Head of caudate nucleus (tissue), 42 donors: ENCODE data around the gene CPED1.
"Not testable (repeated sequence)": the region's sequence is repeated elsewhere in the genome, so short reads cannot be mapped to it uniquely, and the experiment has no call there.

Experiments
- DNase-seq, 42 donors: peaks; one replicate each; pipeline versions ENCODE4 v3.0.0 to v3.0.0-alpha.2; 2020 to 2021; ENCODE audit warnings: mixed read lengths in 7 of 42
- intact Hi-C: fragments of 100-400 bp; cut with DNase I; formaldehyde crosslinking; loops from one replicate; pipeline ENCODE4 v1.15.0; 2022

Gene CPED1

DNA sequence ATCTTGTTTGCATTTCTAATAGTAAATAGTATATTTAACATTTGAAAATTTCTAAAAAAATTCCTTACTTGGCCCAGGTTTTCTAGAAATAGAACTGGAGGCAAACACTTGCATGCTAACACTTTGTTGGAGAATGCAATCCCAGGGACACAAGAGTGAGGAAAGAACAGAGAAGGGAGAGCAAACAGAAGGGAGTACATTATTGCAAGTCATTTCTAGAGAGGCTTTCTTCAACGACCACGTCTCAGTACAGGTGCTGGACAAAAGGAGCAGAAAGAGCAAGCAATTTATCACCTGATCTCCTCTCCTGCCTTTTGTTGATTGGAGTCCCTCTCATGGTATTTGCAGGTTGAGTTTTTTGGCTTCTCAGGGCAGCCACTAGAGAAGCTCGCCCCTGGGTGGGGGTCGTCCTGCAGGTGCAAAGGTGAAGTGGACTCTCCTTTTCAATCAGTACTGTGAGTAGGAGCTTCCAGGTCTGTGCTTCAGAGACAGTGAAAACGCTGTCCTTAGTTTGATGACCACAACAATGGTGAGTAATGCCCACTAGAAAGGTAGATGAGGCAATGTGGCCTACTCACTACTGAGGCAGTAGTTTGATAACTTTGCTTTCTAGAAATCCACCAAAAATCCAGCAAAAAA, 5.2 kb downstream of the CPED1 start:
- intact Hi-C loops, result no loop called here
- DNase-seq, result no peak

DNA sequence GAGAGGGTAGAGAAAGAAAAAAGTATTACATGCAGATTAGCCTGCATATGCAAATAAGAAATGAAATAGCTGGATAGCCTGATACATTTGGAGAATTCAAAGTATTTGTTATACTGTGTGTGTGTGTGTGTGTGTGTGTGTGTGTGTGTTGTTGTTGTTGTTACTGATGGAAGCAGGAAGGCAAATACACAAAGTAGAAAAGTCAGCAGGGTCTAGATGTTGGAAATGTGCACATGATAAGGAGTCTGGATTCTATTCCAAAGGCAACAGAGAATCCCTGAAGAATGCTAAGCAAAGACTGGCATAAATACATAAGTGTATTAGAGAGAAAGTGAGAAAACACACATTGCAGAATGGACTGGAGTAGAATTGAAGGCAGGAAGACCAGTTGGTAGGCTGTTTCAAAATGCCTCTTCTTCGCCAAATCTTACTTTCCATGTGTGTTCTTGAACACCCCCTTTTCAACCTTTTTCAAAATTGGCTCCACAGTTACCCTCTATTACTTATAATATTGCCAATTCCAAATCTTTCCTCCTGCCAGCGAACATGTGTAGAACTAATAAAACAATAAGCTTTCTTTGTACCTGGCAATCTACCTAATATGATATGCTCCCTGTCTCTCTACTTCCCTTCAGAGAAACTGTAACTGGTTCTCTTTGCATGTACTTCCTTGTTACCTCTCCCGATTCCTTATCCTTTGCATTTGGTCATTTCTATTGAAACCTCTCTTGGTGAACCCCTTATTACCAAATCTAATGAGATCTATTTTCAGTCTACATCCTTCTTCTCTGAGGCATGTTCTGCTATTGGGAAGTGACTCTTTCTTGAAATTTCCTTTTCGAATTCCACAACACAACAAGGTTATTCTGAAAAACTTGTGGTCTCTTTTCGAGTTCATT, 6.2 kb downstream of the CPED1 start:
- intact Hi-C loops, result no loop called here
- no peak for DNase-seq

DNA sequence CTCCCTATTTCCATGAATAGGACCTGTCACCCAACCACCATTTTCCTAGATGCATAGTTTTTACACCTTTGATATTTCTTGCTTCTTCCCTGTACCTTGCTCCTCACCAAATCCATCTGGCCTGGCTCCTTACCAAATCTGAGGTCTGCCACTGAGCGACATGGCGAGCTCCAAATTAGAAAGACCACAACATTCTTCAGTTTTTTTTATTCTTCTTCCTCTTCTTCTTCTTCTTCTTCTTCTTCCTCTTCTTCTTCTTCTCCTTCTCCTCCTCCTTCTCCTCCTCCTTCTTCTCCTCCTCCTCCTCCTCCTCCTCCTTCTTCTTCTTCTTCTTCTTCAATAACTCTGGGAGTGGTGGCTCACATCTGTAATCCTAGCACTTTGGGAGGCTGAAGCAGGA, 7.1 kb downstream of the CPED1 start:
- intact Hi-C loops, result no loop called here
- DNase-seq, result peak in 1 of 42 donors; percentile 10

DNA sequence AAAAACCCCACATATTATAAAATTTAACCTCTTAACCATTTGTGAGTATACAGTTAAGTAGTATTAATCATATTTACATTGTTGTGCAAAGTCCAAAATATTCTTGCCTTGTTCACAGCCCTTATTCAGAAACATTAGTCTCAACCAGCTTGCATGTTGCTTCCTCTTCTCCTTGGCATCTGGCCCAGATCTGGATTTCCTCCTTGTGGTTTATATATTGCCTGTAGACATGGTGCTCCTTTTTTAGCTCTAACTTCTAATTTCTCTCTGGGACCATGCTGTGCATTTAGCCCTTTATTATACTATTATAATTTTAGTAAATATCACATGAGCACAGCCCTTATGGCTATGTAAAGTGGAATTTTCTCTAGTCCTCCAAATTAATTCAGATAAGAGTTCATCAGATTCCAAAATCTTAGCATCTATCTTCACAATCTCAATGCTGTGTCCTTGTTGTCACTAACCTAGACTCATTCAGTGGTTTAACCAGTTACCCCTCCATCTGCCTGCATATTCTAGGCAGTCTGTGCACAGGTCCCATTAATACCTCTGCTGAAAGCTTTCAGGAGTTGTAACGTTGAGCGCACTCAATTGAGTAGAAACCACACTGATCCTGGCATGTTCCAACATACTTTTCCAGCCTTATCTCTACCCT, 7.9 kb downstream of the CPED1 start:
- intact Hi-C loops, result no loop called here
- peak in 25 of 42 donors; percentile 13 to 65 (median 39) for DNase-seq

DNA sequence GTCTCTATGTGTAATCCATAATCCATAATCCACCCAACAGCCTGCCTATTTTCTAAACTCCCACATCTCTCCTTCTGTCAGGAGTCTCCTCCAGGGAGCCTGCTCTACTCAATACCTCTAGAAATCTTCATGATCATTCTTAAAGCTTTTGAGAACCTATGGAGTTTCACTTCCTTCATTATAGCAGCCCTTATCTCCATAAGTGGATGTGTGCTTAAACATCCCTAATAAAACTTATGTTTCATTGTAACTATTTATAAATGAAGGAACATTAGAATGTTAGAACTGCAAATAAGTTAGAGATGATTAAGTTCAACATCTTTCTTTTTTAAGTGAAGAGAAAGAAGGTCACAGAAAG, 8.5 kb downstream of the CPED1 start:
- no peak for DNase-seq
- intact Hi-C loops, result no loop called here

DNA sequence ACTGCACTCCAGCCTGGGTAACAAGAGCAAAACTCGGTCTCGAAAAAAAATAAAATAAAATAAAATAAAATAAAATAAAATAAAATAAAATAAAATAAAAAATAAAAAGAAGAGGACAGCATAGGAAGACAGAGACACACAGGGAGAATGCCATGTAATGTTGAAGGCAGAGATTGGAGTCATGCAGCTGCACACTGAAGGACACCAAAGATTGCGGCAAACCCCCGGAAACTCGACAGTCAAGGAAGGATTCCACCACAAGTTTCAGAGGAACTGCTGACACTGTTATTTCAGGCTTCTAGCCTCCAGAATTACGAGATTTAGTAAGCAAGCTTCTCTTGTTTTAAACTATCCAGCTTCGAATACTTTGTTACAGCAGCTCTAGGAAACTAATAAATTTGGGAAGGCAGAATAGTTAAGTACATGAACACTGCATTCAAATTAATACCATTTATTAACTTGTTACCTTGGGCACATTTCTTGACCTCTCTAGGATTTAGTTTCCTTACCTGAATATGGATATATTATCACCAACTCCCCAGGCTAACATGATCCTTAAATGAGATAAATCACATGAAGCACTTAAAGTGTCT, 9.5 kb downstream of the CPED1 start:
- intact Hi-C loops, result no loop called here
- DNase-seq, result peak in 24 of 42 donors; percentile 11 to 48 (median 30)

DNA sequence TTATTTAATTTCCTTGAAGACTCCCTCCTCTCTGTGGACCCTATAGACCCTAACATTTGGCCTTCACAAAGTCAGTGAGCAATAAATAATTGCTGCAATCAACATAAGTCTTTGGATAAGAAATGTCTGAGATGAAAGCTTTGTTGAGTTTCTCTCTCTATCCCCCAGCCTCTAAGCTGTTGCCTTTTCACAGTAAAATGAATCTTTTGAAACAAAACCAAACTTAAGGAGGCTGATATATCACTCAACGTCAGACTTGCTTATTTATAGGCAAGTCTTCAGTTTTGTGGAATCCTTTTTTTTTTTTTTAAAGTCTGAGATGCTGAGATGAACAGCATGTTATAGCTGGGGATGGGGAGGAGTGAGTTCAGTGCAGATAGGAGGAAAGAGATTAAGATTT, 10.0 kb downstream of the CPED1 start:
- intact Hi-C loops, result no loop called here
- no peak for DNase-seq

DNA sequence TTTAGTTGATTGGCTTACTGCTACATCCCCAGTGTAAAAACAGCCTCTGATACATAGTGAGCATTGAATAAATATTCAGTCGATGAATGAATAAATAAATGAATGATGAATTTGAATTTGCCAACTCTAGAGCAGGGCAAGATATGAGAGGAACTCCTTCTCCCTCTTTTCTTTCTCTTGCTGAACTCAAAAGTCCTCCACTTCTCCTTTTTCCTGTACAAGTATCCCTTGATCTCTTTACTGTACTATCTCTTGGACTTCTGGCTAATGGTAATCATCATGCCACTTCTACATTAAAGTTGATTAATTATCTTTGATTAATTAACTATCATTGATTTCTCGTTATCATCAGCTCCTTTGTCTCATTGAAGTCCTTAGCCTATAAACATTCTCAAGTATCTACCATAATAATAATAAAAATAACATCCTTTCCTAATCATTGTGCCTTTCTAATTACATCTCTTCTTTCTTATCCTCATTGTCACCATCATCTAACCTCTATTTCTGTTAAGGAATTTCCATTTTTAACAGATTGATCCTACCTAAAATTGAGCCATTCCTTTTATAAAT, 10.6 kb downstream of the CPED1 start:
- intact Hi-C loops, result no loop called here

DNA sequence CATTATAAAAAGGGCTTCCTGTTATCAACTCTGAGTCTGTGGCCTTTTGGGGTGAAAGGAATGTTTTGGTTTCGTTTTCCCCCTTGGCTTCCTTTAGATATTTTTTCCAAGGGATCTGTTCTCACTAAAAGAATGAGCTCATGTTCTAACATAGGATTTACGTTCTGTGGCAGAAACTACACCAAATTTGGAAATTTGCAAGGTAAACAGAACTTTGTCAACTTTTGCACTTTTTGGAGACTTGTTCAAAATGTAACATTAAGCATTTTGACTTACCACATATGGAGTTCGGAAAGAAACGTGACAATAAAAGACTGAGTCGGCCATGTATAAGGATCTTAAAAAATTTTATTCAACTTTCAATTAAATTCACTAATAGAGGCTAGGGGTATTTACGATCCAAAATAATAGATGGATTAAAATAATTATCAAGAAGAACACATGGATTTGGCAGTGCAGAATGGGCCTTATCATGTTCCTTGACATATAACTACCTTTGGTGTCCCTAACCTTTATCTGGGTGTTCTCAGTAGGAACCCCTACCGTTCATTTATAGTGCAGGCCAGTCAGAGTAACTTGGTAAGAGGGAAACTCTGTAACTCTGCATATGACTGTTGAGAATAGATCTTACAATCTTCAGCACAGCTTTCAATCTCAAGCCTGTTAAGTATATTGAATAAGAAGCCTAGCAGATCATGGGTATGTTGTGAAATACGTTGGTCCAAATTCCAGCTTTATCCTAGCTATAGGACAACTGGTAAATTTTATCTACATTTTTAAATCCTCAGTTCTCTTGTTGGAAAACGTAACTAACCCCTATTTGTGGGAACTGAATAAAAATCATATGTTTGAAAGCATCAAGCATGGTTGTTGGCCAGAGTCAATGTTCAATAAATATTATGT, 11.8 kb downstream of the CPED1 start:
- intact Hi-C loops, result no loop called here
- DNase-seq, result no peak

More for the DNA sequence above, 10.6 kb downstream of the CPED1 start:
- no peak for DNase-seq

DNA sequence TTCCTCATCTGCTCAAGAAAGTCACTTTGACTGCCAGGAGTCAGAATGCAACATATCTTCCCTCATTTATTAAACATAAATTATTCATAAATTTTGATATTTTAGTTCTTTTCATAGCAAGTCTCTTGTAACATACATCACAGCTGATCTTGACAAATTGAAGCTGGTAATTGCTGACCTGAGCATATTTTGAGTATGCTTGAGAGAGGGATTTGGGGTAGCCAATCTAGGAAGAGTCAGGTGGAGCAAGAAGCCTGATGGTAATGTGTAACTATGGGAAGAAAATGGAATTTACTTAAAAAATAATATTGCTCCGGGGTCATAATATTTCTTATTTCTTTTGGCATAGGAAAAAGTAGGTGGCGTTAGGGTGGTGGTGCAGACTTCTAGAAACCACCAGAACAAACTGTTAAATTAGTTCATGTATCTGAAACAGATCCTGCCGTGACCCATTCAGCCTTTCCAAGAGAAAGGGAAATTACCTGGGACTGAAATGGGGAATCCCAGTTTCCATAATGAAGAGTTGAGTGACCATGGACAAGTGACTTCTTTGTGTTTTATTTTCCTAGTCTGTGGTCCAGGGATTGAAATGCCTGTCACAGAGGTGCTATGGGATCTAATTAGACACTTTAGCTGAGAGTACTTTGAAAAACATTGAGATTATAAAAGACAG, 12.9 kb downstream of the CPED1 start:
- no peak for DNase-seq
- intact Hi-C loops, result no loop called here

DNA sequence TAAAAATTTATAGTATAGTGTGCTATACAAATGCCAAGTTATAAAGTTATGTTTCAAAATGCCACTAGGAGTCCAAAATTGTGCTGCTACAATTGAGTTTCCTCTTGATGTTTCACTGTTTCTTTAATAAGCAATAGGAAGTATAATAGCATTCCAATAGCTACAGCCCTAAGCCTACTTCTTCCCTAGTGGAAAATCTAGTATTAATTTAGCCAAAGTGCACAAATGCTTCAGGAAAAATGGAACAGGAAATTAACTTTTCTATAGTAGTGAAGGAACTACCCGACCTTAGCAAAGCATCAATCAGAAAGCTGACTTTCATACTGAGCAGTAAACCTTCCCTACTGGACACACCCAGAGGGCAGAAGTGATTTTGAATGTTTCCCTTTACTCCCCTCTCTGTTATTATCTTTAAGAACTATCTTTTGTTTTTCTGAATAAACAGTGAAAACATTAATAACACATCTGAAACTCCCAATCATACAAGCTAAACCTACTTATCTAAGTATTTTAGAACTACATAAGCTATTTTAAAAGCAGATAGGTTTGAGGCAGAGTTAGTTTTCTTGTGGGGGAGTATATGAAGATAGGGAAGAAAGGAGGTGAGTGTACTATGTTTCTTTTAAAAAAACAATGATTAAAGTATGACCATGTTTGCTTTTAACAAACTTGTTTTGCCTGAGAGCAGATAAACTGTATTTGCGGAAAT, 13.7 kb downstream of the CPED1 start:
- DNase-seq, result no peak
- intact Hi-C loops, result no loop called here

DNA sequence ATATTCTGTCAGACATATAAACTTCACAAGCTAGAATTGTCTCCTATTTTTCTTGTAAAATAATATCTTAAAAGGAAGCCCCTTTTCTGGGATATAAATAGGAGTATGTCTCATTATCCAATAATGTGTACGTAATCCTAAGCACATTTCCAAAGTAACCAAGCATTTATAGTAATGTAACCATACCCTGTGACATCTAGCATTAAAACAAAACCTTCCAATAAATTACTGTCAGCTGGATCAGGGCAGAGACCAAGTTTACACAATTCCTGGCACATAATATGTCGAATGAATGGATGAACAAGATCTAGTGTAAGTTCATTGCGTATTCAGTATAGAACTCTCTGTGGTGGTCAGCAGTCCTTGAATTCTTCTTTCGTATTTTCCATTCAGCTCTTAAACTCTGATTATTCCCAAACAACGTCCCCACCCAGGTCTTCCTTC, 14.3 kb downstream of the CPED1 start:
- intact Hi-C loops, result no loop called here
- DNase-seq, result no peak

DNA sequence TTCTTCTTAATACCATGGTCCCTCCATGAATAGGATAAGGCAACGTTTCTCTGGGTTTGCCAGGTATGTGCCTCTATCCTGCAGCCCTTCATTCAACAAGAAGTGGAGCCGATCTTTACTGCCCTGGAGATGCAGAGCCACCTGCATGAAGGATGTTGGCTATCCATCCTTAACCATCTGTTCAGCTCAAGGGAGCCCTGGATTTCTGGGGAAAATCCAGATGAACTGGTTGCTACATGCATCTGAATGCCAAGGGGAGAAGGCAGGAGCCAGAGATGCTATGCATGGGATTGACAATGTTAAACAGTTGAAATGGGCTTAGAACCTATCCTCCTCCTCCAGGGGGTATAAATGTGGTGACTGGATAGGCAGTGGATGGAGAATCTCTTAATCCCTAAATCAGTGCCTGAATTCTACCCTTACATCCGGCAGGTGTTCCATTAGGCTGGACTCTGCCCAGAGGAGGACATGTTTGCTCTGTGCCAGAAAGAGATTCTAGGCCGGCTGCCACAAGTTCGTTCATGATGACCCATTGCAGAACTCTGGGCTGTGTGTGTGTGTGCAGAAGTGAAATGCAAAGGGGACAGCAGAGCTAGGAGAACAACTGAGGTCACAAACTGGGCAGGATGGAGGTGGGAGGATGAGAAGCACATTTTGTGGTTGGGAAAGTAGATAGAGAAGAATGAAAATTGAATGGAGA, 15.6 kb downstream of the CPED1 start:
- intact Hi-C loops, result no loop called here

DNA sequence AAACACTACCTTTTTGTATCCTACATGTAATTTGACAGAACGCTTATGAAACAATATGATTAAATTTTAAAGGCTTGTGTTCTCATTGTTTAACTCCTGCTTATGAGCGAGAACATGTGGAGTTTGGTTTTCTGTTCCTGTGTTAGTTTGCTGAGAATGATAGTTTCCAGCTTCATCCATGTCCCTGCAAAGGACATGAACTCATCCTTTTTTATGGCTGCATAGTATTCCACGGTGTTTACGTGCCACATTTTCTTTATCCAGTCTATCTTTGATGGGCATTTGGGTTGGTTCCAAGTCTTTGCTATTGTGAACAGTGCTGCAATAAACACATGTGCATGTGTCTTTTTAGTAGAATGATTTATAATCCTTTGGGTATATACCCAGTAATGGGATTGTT, 16.5 kb downstream of the CPED1 start:
- DNase-seq, intact Hi-C loops: not testable (repeated sequence)

More for the DNA sequence above, 15.6 kb downstream of the CPED1 start:
- DNase-seq, result no peak

DNA sequence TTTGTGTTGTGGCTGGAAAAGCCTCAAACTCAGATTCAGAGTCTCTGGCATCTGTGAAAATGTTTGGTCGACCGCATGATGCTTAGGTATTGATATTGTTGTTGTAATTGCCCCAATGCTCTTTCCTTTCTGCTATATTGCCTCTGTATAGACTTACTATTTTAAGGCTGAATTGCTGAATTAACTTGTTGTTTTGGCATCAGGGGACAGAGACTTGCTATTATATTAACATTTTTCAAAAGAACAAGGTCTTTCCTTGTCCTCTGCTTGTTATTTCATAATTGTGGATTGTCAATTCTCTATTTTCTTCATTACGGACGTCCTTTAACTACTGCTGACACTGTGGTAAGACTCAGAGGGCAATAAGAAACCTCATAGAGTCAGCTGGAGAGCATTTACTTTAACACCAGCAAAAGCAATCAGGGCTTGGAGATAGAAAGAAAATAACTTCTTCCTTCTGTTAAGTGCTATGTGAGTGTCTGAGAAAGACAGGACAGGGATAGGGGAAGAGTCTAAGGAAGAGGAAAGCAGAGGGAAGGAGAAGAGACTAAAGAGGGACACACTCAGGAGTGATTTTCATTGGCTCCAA, 17.6 kb downstream of the CPED1 start:
- intact Hi-C loops, result no loop called here
- DNase-seq, result no peak

DNA sequence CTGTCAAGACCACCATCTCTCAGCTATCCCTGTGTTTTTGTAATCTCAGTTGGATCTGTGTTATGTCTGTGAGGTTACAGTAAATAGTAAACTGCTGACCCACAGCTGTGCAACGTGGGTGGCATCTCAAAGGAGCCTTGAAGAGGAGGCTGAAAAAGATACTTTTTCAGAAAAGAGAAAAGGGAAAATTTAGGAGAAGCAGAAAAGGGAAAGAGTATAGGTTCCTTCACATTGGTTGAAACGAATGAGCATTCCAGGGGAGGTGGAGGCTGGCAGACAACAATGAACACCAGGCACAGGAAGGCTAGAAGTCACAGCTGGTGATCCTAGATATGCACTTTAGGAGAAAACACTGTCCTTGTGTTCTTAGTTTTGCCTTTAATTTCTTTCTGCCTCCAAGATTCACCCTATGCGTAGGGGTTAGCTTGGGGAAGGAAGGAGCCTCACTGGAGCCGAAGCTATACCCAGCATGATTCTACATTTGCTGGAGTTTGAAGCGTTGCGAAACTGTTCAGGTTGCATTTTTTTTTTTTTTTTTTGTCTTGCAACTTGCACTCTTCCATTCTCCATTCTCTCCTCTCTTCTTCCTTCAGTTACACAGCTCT, 18.3 kb downstream of the CPED1 start:
- intact Hi-C loops, result no loop called here
- no peak for DNase-seq
